DMS79 (cell line): ENCODE results near the gene SMLR1.

ENCODE experiments used
- DNase-seq: peaks from one replicate; lab custom pipeline; 2025; lab: John Stamatoyannopoulos, UW

Gene SMLR1

DNA sequence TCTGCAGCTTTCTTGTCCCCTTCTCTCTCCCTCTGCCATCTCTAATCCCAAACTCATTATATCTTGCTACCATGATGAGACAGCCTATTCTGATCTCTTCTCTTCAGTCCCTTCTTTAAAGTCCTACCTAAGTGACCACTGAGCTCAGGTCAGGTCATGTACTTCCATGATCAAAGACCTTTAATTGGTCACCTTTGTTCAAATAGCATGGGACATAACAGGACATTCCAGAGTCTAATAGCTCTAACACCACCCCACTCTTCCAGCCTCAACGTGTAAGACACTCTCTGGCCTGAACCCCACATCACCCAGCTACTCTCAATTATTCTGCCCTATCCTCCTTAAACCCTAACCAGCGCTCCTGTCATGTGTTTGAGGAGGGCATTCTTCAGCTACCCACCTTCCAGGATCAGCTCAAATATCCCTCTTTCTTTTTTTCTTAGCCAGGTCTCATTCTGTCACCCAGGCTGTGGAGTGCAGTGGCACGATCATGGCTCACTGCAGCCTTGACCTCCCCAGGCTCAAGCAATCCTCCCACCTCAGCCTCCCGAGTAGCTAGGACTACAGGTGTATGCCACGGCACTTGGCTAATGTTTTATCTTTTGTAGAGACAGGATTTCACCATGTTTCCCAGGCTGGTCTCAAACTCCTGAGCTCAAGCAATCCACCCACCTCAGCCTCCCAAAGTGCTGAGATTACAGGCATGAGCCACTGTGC is 2.1 kb upstream of the SMLR1 start:
- no peak for DNase-seq

DNA sequence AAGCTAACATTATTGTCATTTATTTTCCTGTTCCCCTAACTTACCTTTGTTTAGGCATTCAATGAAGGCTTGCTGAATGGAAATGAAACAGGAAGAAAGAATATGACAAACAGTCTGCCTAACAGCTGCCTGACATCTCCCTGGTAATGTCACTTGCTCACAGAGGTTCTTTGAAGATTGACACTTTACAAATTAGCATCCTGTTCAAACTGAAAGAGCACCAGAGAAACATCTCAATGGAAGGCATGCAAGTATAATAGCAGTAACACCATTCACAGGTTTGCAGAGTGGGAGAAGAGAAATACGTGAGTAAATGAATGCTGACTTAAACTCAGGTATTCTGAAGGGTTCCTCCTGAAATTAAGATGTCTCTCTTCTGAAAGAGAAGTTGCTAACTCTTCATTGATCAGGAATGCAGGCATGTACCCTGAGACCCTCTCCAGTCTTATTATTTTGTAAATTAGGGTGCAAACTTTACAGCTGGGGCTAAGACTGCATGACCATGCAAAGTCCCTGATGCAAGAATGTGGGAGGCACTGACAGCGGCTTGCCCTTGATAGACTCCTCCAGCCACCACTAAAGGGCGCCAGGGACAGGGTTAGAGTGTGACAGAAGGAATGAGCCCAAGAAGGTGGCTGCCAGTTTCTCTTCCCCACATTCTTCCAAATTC is 1.3 kb upstream of the SMLR1 start:
- DNase-seq = no peak

DNA sequence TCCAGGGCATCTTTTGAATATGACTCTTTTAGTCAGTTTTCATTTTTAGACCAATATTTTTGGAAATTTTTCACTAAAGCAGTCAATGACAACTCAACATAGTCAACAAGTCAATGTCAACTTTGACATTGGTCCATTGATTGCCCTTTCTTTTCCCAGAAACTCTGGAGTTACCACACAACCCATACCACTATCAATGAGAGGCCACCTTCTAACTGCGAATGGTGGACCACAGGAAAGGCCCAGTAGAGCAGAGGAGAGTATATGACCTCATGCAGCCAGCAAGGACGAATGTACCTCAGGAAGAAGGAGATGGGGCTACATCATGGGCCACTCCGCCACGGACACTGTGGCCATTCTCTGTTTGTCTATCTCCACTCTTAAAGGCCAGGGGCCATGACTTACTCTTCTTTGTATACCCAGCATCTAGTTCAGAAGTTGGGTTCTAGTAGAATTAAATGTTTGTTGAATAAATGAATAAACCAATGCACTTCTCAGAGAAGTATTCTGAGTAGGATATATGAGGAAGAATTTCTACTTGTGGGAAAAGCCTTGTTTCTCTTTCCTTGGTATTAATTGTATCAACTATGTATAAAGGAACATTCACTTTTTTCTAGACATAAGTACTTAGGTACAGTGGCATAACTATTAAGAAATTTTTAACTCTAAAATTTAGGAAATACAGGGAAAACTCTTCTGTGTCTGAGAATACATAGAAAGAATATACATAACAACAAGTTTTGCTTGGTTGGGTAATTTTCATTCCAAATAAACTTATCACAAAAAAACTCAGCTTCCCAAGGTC is 562 bp upstream of the SMLR1 start:
- DNase-seq = no peak

DNA sequence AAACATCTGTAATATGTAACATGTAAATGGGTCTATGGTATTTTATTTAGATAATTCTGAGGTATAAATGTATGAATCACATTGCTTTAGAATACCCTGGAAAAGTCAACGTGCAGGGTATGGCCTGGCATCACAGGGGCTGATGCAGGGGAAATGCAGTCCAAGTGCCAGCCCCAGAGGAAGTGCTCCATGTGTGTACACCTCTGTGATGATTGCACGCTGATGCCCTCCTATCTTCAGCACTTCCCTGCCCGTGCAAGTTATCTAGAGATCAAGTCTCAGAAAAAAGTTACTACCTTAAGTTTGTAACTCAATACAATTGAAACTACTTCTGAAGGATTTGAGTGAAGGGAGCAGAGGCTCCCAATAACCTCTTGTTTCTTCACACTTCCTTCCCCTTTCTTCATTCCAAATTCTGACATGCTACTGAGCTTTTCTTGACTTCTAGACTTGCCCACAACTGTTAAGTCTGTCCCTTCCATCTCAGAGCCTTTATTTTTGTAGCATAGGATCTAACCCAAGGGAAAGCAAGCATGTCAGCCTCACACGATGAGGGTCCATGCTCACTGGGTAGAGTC is 2.2 kb downstream of the SMLR1 start:
- no peak for DNase-seq

DNA sequence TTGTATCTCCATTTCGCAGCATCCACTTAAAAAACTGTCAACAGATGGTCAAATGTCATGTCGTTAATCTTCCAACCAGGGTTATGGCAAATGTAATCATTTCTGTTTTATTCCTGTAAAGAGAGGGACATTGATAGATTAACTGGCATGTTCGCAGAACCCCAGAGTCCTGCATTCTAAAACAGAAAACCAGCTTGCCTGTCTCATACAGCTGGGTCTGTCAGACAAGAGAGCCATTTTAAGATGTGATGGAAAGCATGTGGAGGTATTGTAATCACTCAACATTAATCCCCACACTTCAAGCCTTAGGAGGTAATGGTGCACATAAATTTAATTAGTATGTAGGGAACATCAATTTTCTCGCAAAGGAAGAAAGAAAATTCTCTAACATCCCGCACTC is 4.4 kb downstream of the SMLR1 start:
- no peak for DNase-seq

DNA sequence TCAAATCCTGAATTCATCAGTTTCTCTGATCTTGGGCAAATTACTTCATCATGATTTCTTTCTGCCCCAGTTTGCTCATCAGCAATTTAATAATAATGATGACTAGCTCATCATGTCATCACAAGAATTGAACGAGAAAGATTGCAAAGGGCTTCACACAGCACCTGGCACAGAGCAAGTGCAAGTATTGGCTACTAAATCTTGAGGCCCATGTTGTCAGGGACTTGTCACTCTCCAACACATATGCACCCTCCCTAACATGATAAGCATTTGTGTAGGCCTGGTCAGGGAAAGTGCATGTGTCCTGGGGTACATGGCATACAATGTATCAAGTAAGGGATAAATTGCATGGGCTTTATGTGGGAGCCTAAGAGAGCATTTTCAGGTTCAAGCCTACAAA is 6.4 kb downstream of the SMLR1 start:
- no peak for DNase-seq

DNA sequence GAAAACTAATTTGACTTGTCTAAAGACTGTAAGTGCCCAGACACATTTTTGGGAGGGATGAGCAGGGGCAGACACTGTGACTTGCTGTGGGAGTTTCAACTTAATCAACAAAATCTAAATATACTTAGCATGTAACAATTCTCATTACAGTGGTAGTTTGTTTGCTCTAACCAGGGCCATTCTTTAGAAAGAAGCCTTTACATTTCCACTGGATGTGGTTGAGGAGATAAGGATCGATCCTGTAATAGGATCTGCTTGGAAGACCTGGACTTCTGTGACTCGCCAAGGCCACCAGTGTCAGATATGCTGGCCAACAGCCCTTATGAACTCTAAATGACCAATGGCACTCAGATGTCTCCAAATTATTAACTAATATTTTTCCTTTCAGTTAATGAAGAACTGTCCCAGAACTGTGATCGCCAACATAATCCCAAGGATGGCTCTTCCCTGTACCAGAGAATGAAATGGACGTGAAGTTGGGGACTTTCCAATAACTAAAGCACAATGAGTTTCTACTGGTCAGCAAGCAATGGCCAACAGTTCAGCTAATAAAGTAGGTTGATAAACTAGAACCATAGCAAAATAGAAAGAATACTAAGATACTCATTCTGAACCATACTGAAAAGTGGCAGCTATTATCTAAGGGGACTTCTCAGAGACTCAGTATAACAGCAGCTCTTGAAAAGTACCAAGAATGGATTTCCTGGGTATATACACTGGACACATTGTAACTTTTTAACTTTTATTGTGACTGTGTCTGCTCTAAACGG is 7.5 kb downstream of the SMLR1 start:
- DNase-seq = no peak

DNA sequence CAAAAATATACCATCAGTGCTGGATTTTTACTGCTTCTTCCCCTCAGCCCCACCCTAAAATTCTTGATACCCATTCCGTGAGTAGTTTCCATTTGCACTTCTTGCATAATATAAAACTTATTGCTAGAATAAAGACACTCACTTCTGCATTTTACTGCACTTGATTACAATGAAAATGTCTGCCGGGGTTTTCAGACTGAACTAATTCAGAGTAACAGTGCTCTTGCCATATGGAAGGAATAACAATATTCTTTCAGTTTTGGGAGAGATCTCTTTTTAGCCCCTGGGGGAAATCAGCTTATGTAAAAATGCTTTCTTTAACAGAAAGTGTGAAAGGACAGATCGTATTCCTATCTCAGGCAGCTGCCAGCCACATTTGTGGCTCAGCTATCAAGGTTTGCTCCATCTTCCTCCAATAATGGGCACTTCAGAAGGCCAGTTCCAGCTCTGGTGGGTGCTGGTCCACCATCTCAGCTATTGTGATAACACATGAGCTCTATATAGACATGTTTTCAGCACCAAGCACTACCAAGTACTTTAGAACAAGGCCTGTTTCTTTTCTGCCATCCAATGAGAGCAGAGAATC is 8.9 kb downstream of the SMLR1 start:
- DNase-seq = no peak

DNA sequence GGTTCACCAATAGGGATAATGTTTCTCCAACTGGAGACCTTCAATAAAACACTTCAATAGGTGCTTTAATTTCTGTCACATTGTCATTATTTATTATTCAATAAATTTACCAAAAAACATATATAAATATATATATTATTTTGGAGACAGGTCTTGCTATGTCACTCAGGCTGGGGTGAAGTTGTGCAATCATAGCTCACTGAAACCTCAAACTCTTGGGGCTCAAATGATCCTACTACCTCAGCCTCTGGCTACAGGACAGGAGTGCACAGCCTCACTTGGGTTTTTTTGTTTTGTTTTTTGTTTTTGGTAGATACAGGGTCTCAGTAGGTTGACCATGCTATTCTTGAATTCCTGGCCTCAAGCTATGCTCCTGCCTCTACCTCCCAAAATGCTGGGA is 9.9 kb downstream of the SMLR1 start:
- no peak for DNase-seq

DNA sequence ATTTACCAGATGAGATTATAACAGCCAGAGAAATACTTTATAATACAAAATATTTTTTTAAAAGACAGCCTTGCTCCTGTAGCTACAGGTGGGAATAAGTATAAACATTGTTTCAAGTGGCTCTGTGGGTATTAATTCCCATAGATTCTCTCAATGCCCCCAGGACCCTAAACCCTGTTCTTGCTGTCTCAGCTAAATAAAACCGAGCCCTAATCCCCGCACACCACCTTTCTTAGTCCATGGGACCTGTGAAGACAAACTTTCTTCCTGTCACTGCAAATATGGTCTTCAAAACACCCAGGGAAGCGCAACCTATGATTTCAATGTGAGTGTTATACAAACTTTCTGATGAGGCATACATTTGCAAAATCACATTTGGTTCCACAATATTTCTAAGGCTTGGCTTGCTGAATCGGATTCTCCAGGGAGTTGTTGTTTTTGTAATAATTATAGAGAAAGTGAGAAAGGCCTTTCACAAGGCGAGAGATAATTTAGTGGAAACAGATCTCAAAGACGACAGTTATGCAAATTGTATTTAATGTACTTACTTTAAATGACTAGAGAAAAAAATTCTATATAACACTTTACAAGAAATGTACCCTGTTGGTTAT is 11.1 kb downstream of the SMLR1 start:
- DNase-seq = no peak

DNA sequence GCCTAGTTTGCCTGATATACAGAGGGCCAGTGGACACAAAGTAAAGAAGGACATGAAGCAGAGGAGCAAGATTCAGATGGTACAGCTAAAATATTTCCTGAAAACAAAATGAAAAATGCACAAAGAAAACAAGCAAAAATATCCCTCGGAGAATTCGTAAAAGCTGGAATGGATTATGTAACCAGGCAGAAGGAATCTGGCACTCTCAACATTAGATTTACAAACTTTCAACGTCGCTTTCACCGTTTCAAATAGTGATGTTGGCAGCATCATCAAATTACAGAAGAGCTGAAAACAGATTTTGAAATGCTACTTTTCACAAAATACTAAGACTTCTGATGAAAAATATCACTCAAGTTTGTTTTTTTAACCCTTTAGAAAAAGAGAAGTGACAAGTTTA is 11.7 kb downstream of the SMLR1 start:
- DNase-seq = no peak

DNA sequence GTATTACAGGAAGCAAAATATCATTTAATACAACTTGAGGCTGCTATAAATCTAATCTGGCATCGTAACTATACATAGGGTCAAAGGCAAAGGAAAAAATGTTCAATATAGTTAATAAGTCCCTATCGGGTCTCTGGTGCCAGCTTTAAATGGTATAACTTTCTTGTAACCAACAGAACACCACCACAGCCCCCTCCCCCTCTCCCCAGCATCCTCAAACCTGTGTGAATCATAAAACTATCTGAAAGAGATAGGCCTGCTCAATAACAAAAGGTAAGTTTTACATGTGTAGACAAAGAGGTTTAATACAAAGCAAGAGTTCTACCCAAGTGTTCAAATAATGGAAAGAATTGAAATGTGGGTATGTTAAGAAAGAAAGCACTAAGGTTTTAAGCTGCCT is 12.2 kb downstream of the SMLR1 start:
- DNase-seq = no peak

DNA sequence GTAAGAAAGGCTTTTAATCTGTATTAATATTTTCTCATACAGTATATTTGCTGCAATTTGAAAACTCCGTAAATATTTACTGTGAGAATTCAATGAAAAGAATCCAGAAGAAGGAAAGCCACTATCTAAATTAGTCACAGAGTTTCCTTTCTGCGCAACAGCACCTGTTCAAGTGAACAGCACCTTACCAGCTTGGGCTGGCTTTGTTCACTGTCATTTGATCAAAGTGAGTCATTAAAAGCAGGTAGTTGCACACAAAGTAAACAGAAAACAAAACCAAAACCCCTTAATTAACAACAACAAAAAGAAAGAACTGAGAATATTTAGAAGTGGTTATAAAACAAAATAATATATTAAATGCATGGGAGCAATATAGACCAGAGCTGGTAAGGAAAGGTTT is 12.8 kb downstream of the SMLR1 start:
- no peak for DNase-seq

DNA sequence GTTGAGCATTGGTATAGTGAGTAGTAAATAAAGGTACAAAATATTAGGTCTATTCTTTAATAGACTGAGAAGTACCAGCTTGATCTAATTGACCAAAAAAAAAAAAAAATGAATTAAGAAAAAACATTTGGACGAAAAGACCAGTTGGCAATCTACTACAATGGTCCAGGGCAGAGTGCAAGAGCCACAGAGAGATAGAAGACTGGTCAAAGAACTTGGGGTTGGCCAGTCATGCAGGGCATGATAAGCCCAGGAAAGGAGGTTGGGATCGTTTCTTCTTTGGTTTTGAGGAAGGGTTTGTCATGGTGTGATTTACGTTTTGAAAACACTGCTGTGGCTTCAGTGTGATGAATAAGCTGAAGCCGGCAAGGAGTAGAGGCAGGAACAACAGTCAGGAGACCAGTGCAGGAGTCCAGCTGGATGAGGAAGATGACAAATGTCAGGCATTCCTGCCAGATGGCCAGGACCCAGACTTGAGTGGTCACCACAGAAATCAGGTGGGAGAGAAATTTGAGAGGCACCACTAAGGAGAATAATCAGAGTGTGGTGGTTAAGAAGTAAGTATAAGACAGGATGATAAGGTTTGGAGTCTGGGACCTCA is 14.0 kb downstream of the SMLR1 start:
- no peak for DNase-seq

DNA sequence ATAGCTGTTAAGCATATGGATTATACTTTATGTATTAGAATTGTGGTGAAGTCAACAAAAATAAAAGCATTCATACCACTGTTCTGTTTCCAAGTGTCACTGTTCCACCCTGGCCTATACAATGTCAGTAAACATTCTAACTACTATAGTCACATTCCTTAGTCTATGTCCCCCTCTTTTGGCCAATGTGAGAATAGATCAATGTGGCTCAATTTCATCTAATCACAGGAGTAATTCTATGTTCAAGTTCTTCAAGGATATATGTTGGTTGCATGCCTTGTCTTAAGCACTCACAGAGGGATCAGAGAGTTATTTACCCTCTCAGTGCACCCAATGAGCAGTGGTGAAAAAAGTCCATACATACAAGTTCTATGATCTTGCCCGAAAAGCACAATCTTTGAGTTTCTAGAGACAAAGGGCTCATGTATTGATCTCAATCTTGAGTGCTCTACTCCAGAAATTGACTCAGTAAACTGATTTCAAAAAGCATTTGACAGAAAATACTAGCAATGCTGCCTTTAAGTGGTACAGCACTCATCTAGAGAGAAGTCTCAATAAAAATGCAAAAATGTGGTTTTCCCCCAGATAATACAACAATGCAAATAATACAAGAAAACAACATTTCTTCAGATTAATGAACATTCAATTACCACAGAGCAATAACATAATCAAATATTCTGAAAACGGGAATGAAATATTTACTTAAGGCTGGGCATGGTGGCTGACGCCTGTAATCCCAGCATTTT is 16.5 kb downstream of the SMLR1 start:
- DNase-seq = no peak

DNA sequence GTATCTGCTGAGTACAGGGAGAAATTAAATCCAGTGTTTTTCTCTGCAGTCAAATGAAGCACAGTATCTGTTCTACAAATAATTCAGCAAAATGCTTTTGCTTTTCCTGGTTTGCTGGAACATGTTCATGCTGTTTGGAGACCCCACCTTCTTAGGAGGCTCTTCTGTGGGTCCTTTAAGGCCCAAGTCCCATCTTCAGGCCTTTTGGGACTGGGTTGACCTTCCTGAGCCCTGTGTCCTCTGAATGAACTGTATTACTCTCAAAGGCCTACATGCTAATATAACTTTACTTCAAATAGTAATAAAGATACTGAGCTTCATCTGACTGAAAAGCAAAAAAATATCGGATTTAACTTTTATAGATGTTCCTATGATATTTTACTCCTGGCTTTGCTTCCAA is 19.3 kb downstream of the SMLR1 start:
- DNase-seq = no peak

DNA sequence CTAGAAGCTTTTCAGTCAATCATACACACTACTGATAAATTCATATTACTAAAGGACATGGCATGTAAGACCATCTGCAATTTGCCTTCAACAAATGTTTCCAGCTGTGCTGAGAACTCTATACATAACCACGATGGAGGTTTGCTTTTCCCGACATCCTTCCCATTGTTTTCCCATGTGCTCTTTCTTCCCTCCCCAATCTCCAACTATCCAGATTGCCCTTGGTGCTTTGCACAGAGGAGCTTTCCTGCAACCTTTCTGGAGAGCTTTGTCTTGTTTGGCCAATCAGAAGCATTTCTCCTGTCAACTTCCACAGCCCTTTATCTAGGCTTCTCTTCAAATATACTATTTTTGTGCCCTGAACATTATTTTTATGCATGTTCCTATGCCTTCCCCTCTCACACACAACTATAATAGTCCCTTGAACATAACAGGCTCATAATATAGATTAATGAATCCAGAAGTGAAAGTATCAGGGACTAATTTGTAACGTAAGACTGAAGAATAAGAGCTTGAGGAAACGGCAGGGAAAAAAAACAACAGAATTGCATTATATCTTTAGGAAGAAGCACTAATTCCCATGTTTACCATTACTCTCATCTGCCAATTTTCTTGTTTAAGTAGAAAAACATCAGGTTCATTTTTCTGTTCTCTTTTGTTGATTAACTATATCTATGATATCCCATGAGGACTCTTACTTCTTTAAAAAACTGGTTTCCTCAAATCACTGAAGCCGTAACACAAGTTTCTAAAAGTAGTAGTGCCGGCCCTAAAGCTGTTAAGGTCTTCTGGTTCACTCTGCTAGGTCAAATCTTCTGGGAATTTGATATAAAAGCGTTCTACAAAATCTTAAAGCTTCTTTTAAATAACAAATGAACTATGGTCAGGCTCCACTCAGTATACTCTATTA is 20.1 kb downstream of the SMLR1 start:
- DNase-seq = no peak

DNA sequence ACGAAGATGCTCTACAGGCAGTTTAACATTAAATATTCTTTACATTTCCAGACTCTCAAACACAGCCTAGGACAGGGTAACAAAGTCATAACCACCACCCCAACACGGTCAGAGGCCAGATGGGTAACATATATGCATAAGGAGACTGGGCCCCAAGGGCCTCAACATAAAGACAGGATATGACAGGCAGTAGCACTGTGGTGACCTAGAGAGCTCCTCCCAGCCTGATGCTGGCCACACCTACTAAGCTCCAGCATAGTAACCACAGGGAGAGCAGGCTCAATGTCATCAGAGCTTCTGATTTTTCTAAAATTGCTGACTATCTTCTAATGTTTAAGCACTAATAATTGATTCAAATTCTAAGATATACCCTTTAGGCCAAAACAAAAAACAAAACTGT is 21.7 kb downstream of the SMLR1 start:
- DNase-seq = no peak

DNA sequence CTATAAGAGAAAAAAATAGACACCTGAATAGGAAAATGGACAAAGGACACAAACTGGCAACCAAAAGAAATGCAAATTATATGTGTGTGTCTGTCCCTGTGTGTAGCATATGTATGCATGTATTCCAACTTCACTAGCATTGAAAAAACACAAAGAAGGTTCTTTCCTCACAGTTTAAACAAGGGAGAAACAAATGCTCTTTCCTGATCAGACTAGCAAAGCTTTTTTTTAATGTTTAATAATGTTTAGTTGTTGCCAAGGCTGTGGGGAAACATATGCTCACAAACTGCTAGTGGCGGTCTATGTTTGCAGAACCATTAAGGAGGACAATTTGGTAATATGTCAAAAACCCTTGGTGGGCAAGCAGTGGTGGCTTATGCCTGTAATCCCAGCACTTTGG is 22.4 kb downstream of the SMLR1 start:
- no peak for DNase-seq
